ENCODE data around the gene KIAA1614.
A peak's percentile ranks its signal among the peaks of the same experiment; 100 is the strongest.

The KIAA1614 gene

DNA sequence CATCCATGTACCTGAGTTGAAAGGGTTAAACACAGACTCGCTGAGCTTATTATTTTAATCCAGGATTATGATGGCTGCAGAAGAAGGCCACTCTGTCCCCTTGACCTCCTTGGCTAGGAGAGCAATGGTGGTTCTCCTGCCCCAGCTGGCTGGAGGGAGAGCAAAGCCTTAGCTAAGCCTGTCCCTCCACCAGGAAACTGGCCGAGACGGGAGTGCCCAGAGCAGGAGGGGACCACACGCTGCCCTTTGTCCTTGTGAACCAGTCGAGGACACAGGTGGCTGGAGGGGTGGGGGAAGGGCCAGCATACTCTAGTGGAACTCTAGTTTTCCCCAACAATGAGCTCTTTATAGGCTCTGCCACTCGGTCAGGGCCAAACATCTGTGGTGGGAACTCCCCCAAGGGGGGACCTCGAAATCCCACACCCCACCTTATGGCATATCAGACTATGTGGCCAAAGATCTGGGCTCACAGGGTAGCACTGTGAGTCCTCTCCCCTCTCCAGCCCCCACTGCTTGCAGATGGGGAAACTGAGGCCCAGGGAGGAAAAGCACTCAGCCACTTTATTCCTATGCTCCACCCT lies 12.9 kb downstream of the KIAA1614 start:
- DNase-seq: no peak

DNA sequence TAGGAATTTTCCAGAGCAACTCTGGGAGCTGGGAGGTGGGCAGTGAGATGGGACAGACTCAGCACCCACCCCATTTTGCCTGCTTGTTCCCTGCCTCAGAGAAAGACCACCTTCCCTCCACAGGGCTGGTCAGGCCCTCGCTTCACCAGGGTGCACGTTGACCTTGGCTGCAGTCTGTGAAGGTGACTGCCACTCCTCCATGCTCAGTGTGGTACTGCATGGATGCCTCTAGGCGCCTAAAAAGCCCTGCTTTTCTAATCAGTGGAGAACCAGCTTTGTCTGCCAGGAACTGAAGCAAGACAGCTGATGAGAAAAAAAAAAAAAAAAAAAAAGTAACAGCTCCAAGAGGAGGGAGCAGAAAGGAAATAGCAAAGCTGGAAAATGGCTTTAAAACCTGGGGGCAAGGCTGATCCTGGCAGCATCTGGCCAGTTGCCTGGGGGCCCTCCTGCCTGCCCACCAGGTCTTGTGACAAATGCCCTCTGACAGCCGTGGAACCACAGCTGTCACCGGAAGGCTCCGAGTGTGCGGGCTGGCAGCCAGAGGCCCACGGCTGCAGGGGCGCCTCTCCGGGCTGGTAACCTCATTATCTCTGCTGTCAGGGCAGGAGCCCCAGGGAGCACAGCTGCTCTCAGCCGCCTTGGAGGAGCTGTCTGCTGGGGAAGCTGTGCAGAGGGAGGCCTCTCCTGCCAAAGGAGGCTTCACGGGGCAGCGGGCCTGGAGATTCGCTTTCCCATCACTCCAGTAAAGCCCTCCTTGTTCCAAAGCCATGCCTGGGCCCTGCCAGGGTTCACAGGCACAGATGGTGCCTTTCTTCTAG lies 13.7 kb downstream of the KIAA1614 start:
- DNase-seq: no peak

DNA sequence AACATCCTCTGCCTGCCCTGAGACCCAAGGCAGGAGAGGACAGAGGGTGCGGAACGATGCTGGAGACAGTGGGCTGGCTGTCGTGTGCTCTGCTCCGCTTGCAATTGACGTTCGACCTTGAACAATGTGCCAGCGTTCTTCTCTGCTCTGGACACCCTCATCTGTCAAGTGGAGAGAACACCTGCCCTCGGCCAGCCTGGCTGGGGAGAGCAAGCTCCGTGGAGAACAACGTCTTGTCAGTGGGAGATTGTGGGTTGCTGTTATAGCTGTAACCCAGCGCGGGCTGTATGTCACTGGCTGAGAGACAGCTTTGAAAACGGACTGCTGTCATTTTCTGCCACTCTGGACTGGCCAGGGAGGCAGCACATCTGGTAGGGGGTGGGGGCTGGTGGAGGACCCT lies 14.7 kb downstream of the KIAA1614 start:
- no peak for DNase-seq

DNA sequence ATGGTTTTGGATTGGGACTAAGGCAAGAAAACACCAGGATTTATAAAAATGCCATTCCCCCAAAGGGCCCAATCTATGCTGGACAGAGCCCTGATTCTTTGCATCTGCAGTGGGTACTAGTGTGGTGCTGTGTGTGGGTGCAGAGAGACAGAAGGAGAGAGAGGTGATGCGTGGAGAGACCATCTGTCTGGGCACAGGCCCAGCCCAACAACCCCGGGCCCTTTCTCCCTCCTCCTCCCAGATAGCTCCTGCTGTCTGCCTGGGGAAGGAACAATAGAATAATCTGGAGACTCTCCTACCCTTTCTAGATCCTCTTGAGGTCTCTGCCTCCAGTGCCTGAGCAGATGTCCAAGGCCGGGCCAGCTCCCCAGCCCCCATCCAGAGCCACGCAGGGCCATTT lies 15.1 kb downstream of the KIAA1614 start:
- no peak for DNase-seq

DNA sequence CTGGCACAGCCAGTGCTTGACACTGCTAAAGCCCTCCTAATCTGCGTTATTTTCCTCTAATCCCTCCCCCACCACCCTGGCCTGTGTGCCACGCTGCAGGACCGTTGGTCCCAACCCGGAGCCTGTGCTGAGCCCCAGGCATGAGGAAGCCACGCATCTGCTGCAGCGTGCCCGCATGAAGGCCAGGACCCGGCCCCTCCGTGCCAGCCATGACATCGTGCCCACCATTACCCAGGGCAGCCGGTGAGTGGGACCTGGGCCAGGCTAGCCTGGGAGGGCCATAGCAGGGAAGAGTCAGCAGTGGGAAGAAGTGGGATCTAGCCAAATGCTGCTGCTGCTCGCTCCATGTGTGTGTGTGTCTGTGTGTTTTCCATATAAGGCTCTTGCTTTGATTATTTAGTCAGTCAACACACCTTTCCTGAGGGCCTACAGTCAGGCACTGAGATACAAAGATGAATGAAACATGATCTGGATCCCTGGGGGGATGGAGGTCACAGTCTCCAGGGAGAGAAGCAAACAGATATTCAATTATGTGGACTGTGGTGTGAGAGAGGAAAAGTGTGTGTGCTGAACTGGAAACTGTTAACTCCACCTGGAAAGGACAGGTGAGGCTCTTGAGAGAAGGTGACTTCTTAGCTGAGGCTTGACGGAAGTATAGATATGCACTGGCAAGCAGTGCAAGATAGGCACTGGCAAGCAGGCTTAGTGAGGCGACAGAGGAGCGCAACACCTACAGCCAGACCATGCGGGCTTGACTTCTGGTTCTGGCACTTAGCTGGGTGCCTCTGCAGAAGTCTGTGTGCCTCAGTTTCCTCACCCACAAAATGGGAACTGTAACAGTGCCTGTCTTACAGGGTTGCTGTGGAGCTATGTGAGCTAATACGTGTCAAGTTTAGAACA lies 15.9 kb downstream of the KIAA1614 start:
- no peak for DNase-seq

DNA sequence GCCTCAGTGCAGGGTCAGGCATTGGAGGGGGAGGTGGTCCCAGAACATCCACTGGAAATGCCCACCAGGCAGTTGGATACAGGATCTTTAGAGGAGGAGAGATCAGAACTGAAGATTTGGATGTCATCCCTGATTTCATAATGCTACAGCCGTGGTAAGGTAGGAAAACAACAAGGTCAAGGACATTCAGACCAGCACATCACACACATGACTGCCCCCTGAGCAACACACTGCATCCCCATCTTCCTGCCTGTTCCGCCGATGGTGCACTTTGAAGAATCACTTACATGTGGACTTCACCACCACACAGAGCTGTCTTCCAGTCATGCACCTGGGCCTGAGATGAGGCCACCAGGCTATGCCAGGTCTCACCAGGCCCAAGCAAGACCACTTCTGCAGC lies 16.7 kb downstream of the KIAA1614 start:
- no peak for DNase-seq

DNA sequence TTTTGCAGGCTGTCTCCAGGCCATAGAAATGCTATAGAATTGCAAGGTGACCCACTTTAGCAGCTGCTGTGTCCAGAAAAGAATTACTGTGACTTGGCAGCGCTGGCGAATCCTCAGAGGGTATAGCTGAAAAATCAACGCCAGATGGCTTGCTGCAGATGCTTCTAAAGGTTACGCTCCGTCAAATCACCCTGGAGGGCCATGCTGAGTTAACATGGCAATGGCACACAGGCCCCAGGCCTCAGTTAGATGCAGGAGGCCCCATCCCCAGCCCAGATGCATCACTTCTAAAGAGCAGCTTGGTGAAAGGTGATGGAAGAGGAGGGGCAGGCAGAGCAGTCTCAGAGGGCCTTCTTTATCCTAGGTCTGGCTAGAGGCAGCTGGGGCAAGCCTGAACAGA lies 18.0 kb downstream of the KIAA1614 start:
- DNase-seq: no peak

DNA sequence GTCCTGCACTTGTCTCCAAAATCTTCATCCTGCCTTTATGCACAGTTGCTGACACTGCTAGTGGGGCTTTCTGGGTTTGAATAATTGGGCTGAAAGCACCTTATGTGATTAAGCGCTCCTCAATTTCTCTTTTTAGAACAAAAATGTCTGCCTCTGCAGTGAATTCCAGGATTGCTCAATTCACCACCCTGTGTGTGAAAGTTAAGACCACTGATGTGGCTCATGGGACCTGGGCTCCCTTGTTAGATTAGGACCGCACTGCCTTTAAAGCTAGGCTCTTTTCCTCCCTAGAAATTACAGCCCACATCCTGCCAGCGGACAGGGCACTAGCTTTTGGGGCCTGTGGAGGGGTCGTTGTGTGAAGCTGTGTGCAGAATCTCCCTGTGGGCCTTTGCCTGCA lies 18.8 kb downstream of the KIAA1614 start:
- no peak for DNase-seq

DNA sequence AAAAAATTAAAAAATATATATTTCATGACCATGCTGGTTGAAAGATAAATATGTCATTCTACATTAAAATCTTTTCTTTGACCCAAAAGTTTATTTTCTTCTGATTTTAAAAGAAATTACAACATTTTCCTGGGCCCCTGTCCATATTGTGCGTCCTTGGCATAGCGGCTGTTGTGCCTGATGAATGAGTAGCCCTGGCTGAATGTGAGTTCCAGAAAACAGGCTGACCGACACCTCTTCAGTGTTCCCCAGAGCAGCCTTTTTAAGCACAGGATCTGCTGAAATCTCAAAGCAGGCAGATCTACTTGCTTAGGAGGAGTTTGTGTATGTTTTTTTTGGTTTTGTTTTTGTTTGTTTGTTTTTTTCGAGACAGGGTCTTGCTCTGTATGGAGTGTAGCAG lies 19.7 kb downstream of the KIAA1614 start:
- no peak for DNase-seq

DNA sequence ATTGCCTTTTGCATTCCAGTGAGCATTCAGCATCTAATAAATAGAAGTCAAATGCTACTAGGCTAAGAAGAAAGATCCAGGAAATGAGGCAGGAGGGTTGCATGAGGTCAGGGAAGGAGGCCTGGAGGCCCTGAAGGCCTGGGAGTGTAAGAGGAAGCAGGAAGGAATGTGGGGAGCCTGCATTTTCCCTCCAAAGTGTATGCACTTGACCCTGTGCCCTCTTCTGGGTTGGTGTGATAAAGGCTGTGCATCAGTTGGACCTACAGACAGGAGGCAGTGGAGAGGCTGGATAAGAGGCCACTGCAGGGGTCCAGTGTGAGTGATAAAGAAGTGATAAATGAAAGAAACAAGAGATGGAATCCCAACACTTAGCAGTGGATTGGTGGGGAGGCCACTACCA lies 20.4 kb downstream of the KIAA1614 start:
- DNase-seq: peak; percentile 8

DNA sequence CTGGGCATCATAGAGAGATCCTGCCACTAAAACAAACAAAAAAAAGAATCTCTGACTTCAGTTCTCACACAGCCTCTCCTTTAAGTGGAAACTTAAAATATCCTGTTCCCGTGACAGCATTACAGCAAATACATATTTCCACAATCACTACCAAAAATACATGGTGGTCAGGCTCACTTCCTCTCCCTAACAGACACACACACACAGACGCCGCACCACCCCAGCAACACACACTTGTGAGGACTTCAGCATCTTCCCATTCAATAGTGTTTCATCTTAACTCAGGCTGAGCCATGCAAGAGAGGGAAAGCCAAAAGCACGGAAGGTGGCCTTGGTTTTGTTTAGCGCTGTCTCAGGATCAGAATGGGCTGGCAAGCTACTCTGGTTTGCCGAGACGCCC lies 21.9 kb downstream of the KIAA1614 start:
- no peak for DNase-seq

DNA sequence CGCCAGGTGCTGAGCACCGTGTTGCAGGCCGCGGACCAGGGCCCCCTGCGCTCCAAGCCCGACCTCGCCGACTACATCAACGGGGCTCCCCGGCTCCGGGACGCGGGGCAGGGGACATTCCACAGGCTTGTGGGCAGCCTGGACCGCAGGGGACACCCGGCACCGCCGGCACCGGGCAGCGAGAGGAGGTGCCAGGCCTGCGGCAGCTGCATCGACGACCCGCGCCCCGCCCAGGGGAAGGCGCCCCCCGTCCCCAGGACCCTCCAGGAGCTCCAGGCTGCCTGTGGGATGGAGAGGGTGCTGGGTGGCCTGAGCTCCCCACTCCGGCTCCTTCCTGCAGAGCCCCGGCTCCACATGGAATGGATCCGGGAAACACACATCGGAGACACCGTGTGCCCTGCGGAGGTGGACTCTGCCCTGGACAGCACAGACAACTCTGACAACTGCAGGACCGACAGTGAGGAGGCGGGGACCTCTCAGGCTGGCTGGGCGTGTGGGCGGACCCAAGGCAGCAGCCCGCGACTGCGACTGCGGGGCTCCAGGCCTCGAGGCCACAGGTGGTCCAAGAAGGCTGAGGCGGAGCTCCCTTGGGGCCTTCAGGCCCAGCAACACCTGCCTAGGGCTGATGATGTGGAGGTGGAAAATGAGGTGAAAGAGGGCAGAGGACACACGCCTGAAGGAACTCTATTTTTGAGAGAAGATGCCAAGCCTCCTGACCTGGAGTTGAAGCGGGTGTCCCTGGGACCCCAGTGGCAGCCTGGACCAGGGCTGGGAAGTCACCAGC lies 22.8 kb downstream of the KIAA1614 start:
- DNase-seq: no peak

DNA sequence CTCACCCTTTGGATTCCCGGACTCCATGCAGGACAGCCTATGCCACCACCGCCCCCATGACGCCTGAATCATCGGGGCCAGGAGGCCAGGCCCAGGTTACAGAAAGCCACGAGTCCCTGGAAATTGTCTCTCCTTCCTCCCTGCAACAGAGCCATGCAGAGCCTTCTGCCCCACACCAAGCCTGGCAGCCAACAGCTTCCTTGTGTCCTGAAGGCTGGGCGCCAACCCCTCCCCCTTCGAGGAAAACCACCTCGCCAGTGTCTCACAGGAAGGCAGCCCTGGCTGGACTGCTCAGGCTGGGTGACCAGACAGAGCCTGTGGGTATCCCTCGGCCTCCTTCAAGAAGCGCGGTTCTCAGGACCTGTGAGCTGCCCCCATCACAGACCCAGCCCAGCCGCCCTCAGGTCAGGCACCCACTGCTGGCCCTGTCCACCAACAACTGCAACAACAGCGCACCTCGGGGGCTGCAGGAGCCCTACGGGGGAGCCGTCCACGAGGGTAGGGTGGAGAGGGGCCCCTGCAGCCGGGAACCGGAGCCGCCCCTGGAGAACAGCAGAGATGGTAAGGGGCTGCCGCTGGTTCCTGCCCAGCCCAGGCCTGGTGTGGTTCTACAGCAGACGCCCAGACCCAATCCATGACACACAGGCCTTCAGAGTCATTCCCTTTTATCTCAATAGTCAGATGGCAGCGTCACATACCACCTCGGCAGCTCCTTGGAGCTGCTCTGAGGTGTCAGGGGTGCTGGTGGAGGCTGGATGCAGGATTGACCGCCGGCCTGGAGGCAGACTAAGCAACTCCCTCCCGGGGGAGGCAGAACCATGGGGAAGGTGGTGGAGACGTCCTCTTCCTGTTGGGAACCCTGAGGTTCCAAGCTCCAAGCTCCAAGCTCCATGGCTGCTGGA lies 23.7 kb downstream of the KIAA1614 start:
- no peak for DNase-seq

DNA sequence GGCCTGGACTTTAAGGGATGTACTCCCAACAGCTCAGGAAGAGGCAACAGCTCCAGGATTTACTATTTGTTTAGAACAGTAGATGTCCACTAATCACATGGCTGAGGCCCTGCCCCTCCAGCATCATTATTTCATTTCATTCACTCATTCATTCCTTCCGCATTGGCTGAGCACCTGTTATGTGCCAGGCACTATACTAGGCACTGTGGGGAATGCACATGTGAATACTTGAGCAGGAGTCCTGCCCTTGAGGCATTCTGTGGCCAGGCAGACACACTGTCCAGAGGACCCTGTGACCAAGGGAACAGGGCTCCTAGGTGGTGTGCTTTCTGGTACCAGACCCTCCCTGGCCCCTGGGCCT lies 24.3 kb downstream of the KIAA1614 start:
- no peak for DNase-seq

DNA sequence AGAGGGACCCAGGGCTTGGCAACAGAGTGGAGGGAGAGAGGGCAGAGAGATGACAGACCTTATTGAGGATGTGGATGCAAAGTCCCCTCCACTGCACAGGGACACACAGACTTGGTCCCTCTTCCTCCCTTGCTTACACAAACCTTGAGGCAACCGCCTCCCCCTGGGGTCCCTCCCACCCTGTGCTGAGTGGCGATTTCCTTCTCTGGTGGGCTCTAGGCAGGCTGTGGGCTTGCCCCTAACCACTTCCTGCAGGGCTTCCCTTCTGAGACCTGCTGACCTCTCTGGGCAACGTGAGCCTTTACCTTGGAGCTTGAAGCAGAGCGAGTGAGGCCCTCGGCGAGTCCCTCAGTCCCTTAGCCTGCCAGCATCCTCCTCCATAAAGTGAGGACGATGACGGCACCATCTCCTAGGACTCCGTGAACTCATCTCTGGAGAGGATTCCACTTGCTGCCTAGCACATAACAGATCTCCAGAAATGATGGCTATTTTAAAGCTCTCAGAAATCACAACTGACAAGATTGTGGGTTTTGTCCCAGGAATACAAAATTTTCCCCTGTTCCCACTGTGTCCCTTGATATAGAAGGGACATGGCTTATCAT lies 25.0 kb downstream of the KIAA1614 start:
- DNase-seq: no peak

DNA sequence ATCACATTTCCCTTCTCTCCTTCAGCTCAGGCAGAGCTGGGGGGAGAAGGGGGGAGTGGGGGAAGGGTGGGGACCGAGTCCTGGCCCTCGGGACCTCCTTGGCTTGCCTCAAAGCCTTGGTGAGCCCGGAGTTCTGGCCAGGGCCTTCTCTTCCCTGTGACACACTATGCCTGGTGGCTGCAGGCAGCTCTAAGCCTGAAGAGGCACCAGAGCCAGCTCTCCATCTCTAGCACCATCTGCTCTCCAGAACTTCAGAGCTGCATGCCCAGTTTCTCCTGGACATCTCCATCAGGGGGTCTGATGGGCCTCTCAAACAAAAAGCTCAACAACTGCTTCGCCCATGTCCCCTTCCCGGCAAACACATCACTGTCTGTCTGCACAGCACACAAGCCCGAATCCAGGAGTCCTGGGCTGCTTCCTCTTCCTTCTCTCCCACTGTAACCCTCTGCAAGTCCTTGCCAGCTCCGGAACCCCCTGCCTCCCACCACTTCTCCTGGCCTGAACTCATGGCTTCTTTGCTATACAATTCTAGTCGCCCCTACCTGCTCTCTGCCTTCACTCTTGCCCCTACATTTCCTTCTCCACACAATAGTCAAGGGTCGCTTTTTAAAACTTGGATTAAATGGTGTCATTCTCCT lies 26.5 kb downstream of the KIAA1614 start:
- no peak for DNase-seq

DNA sequence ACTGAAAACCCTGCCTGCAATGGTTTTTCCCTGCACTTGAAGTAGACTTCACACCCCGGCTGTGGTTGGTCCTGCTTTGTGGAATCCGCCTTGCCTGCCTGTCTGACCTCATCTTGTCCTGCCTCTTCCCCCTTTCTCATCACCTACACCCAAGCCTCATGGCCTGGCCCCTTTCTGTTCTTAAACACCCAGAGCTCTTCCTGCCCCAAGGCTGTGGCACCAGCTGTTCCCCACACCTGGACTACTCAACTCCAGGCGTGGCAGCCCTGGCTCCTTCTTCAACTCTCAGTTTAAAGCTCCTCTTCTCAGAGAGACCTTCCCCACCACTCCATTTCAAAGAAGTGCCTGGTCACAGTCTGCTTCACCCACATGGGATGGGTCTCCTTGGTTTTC lies 27.0 kb downstream of the KIAA1614 start:
- no peak for DNase-seq

DNA sequence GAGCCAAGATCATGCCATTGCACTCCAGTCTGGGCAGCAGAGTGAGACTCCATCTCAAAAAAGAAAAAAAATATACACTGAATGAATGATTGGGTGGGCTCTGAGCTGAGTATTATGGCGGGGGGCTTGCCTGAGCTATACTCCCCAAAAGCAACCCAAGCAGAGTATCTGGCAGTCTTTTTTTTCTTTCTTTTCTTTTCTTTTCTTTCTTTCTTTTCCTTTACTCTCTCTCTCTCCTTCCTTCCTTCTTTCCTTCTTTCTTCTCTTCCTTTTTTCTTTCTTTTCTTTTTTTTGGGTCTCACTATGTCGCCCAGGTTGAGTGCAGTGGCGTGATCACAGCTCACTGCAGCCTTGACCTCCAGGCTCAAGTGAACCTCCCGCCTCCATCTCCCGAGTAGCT lies 27.7 kb downstream of the KIAA1614 start:
- no peak for DNase-seq

DNA sequence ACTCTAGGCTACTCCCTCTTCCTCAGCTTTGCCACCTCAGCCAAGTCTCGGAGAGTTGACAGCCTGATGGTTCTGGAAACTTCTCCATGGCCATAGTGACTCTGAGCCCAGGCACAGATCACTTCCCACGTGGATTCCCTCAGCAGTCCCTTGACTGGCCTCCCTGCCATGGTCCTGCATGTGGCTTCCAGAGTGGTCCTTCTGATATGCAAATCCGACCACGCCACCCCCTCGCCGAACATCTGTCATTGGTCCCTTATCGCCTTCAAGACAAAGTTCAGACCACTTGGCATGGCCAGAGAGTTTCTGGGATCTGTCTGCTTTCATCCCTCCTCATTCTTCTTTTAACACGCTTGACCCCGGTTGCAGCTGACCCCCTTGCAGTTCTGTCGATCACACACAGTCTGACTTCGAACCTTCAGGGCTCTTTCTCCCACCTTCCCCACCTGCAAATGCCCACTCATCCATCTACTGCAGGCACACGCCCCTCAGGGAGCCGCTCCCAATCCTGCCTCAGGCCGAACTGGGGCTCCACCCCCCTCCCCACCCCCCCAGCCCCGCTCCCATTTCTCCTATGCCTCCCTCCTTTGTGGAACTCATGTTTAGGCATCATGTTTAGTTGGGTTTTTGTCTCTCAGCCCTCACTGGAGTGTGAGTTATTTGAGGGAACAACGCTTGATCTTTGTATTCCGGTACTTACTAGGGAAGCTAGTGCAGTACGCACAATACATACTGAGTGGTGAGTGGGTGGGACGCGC lies 29.0 kb downstream of the KIAA1614 start:
- no peak for DNase-seq

DNA sequence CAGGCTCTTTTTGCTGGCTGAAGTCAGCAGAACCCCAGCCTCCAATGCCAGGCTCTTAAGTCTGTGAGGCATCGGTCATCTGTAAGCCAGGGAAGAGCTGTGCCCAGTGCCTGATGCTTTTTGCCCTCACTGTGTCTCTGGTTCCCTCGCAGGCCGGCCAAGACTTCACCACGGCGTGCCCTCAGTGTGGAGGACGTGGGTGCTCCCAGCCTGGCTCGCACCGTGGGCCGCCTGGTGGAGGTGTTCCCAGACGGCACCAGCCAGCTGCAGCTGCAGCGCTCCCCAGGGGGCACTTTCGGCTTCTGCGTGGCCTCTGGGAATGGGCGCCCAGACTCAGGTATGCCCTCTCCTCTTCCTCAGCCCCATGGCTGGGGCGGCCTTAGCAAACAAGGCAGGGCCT lies 32.5 kb downstream of the KIAA1614 start:
- no peak for DNase-seq
